GM23338 (cell line): ENCODE data around the gene ZMPSTE24. TPM values are rescaled to one million over a fixed set of nuclear protein-coding genes. Genes with fewer than 3 reads are reported as not detected.

ENCODE experiments used
- ATAC-seq: fragments of 200-7000 bp; cut with Tn5 transposase; 3 replicates; pipeline ENCODE4 v1.9.1; 2020
- DNase-seq: peaks from one replicate; pipeline ENCODE4 v3.0.0-alpha.2; 2015; ENCODE audit warnings: low spot score
- H2AFZ ChIP-seq: fragments of 200-600 bp; sonication (generic); 2 replicates; pipeline ENCODE4 v1.8.0; 2016; ENCODE audit warnings: antibody characterized with exemption, mild to moderate bottlenecking, moderate library complexity
- H3F3A ChIP-seq: fragments of 200-600 bp; sonication (generic); replicated peaks from 2 replicates; pipeline ENCODE4 v1.8.0; 2017; ENCODE audit warnings: antibody characterized with exemption, mixed run types, low read depth
- H3K27ac ChIP-seq: fragments of 200-600 bp; sonication (generic); 2 replicates; pipeline ENCODE4 v1.6.1; 2016; ENCODE audit warnings: low read depth
- H3K27me3 ChIP-seq: fragments of 200-600 bp; sonication (generic); 2 replicates; pipeline ENCODE4 v1.8.0; 2016; ENCODE audit warnings: mild to moderate bottlenecking, mixed run types, moderate library complexity; ENCODE audit not compliant: insufficient read depth
- H3K36me3 ChIP-seq: fragments of 200-600 bp; sonication (generic); 2 replicates; pipeline ENCODE4 v1.8.0; 2016; ENCODE audit warnings: mild to moderate bottlenecking; ENCODE audit not compliant: insufficient read depth
- H3K4me1 ChIP-seq: fragments of 200-600 bp; sonication (generic); 2 replicates; pipeline ENCODE4 v1.8.0; 2016; ENCODE audit warnings: mild to moderate bottlenecking, moderate library complexity; ENCODE audit not compliant: insufficient read depth
- H3K4me2 ChIP-seq: fragments of 200-600 bp; sonication (generic); 2 replicates; pipeline ENCODE4 v1.7.1; 2017; ENCODE audit warnings: mixed run types
- H3K4me3 ChIP-seq: fragments of 200-600 bp; sonication (generic); 2 replicates; pipeline ENCODE4 v1.6.1; 2016; ENCODE audit warnings: mixed run types
- H3K79me2 ChIP-seq: fragments of 200-600 bp; sonication (generic); replicated peaks from 2 replicates; pipeline ENCODE4 v1.8.0; 2017; ENCODE audit warnings: mild to moderate bottlenecking; ENCODE audit not compliant: insufficient read depth
- H3K9me2 ChIP-seq: fragments of 200-600 bp; sonication (generic); 2 replicates; pipeline ENCODE4 v1.8.0; 2017; ENCODE audit not compliant: insufficient read depth
- H4K20me1 ChIP-seq: fragments of 200-600 bp; sonication (generic); replicated peaks from 2 replicates; pipeline ENCODE4 v1.8.0; 2017; ENCODE audit warnings: mild to moderate bottlenecking; ENCODE audit not compliant: insufficient read depth
- H3K27ac Mint-ChIP-seq: 2 replicates; pipeline ENCODE4 v1.8.0; 2020; ENCODE audit warnings: inconsistent platforms, mild to moderate bottlenecking, moderate library complexity, mixed read lengths
- H3K27me3 Mint-ChIP-seq: 3 replicates; pipeline ENCODE4 v1.8.0; 2022; ENCODE audit warnings: low read depth, mild to moderate bottlenecking, moderate library complexity, mixed read lengths, inconsistent platforms; ENCODE audit not compliant: insufficient read depth, poor library complexity
- H3K36me3 Mint-ChIP-seq: 3 replicates; pipeline ENCODE4 v1.8.0; 2021; ENCODE audit warnings: low read depth, mild to moderate bottlenecking, inconsistent platforms, moderate library complexity, mixed read lengths
- H3K4me1 Mint-ChIP-seq: 3 replicates; pipeline ENCODE4 v1.8.0; 2020; ENCODE audit warnings: mild to moderate bottlenecking, inconsistent platforms, mixed read lengths
- H3K4me3 Mint-ChIP-seq: 3 replicates; pipeline ENCODE4 v1.8.0; 2021; ENCODE audit warnings: moderate library complexity, mild to moderate bottlenecking, inconsistent platforms, mixed read lengths
- H3K9me3 Mint-ChIP-seq: 3 replicates; pipeline ENCODE4 v1.8.0; 2020; ENCODE audit warnings: moderate library complexity, mild to moderate bottlenecking, inconsistent platforms, mixed read lengths
- CREB1 ChIP-seq: fragments of 250-450 bp; sonication (Bioruptor Pico); IDR thresholded peaks from 2 replicates; pipeline ENCODE4 v1.5.0; 2020; ENCODE audit warnings: low read depth, mild to moderate bottlenecking, moderate library complexity
- ETS1 ChIP-seq: IDR thresholded peaks from 2 replicates; pipeline ENCODE4 v1.6.1; 2016; ENCODE audit warnings: antibody characterized with exemption
- EZH2 ChIP-seq: fragments of 200-600 bp; sonication (generic); IDR thresholded peaks from one replicate; pipeline ENCODE4 v1.8.0; 2017; ENCODE audit warnings: antibody characterized with exemption, mild to moderate bottlenecking, low read depth; ENCODE audit not compliant: unreplicated experiment
- JUNB ChIP-seq: IDR thresholded peaks from one replicate; pipeline ENCODE4 v1.6.1; 2016; ENCODE audit warnings: antibody characterized with exemption; ENCODE audit not compliant: unreplicated experiment
- POLR2AphosphoS5 ChIP-seq: IDR thresholded peaks from 2 replicates; pipeline ENCODE4 v1.6.1; 2016; ENCODE audit warnings: antibody characterized with exemption, low read depth
- STAT1 ChIP-seq: IDR thresholded peaks from one replicate; pipeline ENCODE4 v1.6.1; 2016; ENCODE audit warnings: antibody characterized with exemption; ENCODE audit not compliant: unreplicated experiment
- ZNF114 ChIP-seq: fragments of 250-450 bp; sonication (Bioruptor Pico); IDR thresholded peaks from 2 replicates; pipeline ENCODE4 v1.5.0; 2020; ENCODE audit warnings: mild to moderate bottlenecking, moderate library complexity
- ZNF462 ChIP-seq: fragments of 250-450 bp; sonication (Bioruptor Pico); IDR thresholded peaks from 2 replicates; pipeline ENCODE4 v1.5.0; 2020; ENCODE audit warnings: mild to moderate bottlenecking, moderate library complexity
- polyA plus RNA-seq: library from polyadenylated mRNA; unstranded; fragments of >200 nt; fragmentation: Nextera tagmentation; extraction: Ambion mirVana; gene quantifications from 2 replicates; pipeline ENCODE4 v1.2.1, GENCODE V29; 2016
- total RNA-seq: library from RNA; depleted of rRNA; stranded (reverse); fragments of >200 nt; shearing (Covaris generic); gene quantifications from 2 replicates; pipeline ENCODE4 v1.2.3, GENCODE V29; 2014
- TF ChIP-seq, protein P1 (sequence below), 2 experiments: fragments of 200-600 bp in 1 of 2; sonication (generic) in 1 of 2; conservative IDR thresholded peaks; 2 replicates each; pipeline versions ENCODE4 v1.5.1 to v1.6.1; 2016 to 2017; ENCODE audit warnings: antibody characterized with exemption in 2 of 2, low read depth in 2 of 2, mild to moderate bottlenecking in 2 of 2, moderate library complexity in 1 of 2

ZMPSTE24 gene
- total and polyA plus RNA-seq, 2 experiments from 2014 or later, result 23.1 to 51.2 TPM

DNA sequence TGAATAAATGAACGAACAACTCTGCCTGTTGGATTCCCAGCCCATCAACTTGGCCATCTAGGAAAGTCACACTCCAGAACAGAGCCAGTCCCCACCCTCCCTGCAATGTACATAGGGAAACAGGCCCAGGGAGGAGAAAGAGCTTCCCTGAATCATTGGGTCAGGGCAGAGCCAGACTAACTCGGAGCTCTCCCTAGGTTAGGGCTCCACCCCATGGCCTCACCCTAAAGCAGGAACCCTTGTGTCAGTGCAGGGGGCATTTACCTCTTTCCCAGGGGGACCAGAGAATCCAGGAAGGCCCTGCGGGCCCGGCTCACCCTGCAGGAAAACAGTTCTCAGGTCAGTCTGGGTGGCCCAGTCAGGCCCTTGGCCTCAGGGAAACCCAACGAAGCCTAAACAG lies 47.4 kb downstream of the ZMPSTE24 start (continued):
- TF ChIP-seq ETS1 (no peak), STAT1 (no peak), EZH2 (no peak), JUNB (no peak), POLR2AphosphoS5 (no peak)
- TF ChIP-seq, protein P1, sequence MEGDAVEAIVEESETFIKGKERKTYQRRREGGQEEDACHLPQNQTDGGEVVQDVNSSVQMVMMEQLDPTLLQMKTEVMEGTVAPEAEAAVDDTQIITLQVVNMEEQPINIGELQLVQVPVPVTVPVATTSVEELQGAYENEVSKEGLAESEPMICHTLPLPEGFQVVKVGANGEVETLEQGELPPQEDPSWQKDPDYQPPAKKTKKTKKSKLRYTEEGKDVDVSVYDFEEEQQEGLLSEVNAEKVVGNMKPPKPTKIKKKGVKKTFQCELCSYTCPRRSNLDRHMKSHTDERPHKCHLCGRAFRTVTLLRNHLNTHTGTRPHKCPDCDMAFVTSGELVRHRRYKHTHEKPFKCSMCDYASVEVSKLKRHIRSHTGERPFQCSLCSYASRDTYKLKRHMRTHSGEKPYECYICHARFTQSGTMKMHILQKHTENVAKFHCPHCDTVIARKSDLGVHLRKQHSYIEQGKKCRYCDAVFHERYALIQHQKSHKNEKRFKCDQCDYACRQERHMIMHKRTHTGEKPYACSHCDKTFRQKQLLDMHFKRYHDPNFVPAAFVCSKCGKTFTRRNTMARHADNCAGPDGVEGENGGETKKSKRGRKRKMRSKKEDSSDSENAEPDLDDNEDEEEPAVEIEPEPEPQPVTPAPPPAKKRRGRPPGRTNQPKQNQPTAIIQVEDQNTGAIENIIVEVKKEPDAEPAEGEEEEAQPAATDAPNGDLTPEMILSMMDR (conservative IDR thresholded peaks at IDR 0.05; ENCODE audit: low read depth in 2 of 2), result peak; percentile 22 to 65; a peak in 3 of 4 replicates

DNA sequence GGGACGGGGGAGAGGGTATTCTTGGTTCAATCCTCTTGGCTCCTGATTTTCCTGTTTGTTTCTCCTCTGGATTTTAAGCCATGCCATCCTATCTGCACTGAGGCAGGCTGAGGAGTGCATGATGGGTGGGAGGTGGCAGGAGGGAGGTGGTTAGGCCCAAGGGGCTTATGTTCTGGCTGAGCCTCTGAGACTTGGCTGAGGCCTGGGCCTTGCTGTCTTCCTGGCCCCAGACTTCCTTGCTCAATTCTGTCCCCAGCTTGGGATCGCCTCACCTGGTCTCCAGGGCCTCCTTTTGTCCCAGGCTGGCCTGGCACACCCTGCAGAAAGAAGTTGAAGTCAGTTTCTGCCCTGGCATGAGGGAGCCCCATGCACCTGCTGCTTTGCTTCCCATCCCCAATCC lies 47.8 kb downstream of the ZMPSTE24 start:
- H4K20me1 ChIP-seq, result no peaks in the 10 kb centered on the region
- no peaks in the 10 kb centered on the region for H3K36me3 Mint-ChIP-seq
- no peak overlapping the region for H3K4me3 Mint-ChIP-seq
- no peak overlapping the region for H3K4me2 ChIP-seq
- no peaks in the 10 kb centered on the region for H3K4me1 Mint-ChIP-seq
- H2AFZ ChIP-seq, result no peak overlapping the region
- peaks cover 33% of the 10 kb centered on the region for H3K27me3 ChIP-seq
- H3K9me2 ChIP-seq, result no peaks in the 10 kb centered on the region
- H3K4me1 ChIP-seq, result no peaks in the 10 kb centered on the region; the same call in 1 of the 2 replicates
- H3K27ac Mint-ChIP-seq, result no peak overlapping the region
- peaks cover 14% of the 10 kb centered on the region for H3K27me3 Mint-ChIP-seq
- H3K9me3 Mint-ChIP-seq, result no peaks in the 10 kb centered on the region
- H3K36me3 ChIP-seq, result no peaks in the 10 kb centered on the region
- H3K27ac ChIP-seq, result no peak overlapping the region
- ATAC-seq (no peak), DNase-seq (no peak)
- no peak for TF ChIP-seq CREB1 (CRISPR knock-in tag)
- no peak for TF ChIP-seq EZH2
- no peak for TF ChIP-seq ZNF114
- TF ChIP-seq STAT1, result no peak
- no peak for TF ChIP-seq ZNF462
- TF ChIP-seq POLR2AphosphoS5, result no peak
- H3F3A ChIP-seq, result no peaks in the 10 kb centered on the region
- H3K79me2 ChIP-seq, result no peaks in the 10 kb centered on the region
- no peak overlapping the region for H3K4me3 ChIP-seq
